SK-N-SH treated with all-trans-retinoic acid at 6 μM for 48 hours (cell line): ENCODE data around the gene ITPR2.

Experiments
- ATAC-seq: fragments of 200-7000 bp; cut with Tn5 transposase; 3 replicates; pipeline ENCODE4 v1.9.1; 2020; ENCODE audit warnings: mild to moderate bottlenecking, moderate library complexity
- BACH2 ChIP-seq: fragments of 250-450 bp; sonication (Bioruptor Pico); IDR thresholded peaks from 2 replicates; pipeline ENCODE4 v1.9.0; 2021; ENCODE audit warnings: mild to moderate bottlenecking, borderline replicate concordance
- CREB5 ChIP-seq: fragments of 250-450 bp; sonication (Bioruptor Pico); IDR thresholded peaks from 2 replicates; pipeline ENCODE4 v1.5.1; 2020; ENCODE audit warnings: low read depth, mild to moderate bottlenecking, moderate library complexity
- CSDC2 ChIP-seq: fragments of 250-450 bp; sonication (Bioruptor Pico); IDR thresholded peaks from 2 replicates; pipeline ENCODE4 v1.5.0; 2020; ENCODE audit warnings: mild to moderate bottlenecking, moderate library complexity
- ESRRG ChIP-seq: fragments of 250-450 bp; sonication (Bioruptor Pico); IDR thresholded peaks from 2 replicates; pipeline ENCODE4 v1.6.1; 2021; ENCODE audit warnings: mild to moderate bottlenecking
- GLIS3 ChIP-seq: fragments of 250-450 bp; sonication (Bioruptor Pico); IDR thresholded peaks from 2 replicates; pipeline ENCODE4 v1.5.0; 2020; ENCODE audit warnings: mild to moderate bottlenecking, moderate library complexity
- ISL1 ChIP-seq: fragments of 250-450 bp; sonication (Bioruptor Pico); IDR thresholded peaks from 2 replicates; pipeline ENCODE4 v2.1.2; 2022; ENCODE audit warnings: mild to moderate bottlenecking, moderate library complexity
- OSR1 ChIP-seq: fragments of 250-450 bp; sonication (Bioruptor Pico); IDR thresholded peaks from 2 replicates; pipeline ENCODE4 v1.8.0; 2022; ENCODE audit warnings: moderate library complexity, mild to moderate bottlenecking, inconsistent platforms
- PATZ1 ChIP-seq: fragments of 250-450 bp; sonication (Bioruptor Pico); IDR thresholded peaks from 2 replicates; pipeline ENCODE4 v1.8.0; 2020; ENCODE audit warnings: mild to moderate bottlenecking, moderate library complexity, borderline replicate concordance
- POU6F1 ChIP-seq: fragments of 250-450 bp; sonication (Bioruptor Pico); IDR thresholded peaks from 2 replicates; pipeline ENCODE4 v1.8.0; 2021; ENCODE audit warnings: low read depth, mild to moderate bottlenecking, moderate library complexity, borderline replicate concordance
- PPARA ChIP-seq: fragments of 250-450 bp; sonication (Bioruptor Pico); IDR thresholded peaks from 2 replicates; pipeline ENCODE4 v1.5.0; 2020; ENCODE audit warnings: mild to moderate bottlenecking, borderline replicate concordance
- RARB ChIP-seq: fragments of 250-450 bp; sonication (Bioruptor Pico); IDR thresholded peaks from 2 replicates; pipeline ENCODE4 v1.8.0; 2021; ENCODE audit warnings: mild to moderate bottlenecking, moderate library complexity
- SNAI2 ChIP-seq: fragments of 250-450 bp; sonication (Bioruptor Pico); IDR thresholded peaks from 2 replicates; pipeline ENCODE4 v1.5.0; 2020; ENCODE audit warnings: mild to moderate bottlenecking, moderate library complexity
- TCF4 ChIP-seq: fragments of 250-450 bp; sonication (Bioruptor Pico); IDR thresholded peaks from 2 replicates; pipeline ENCODE4 v1.8.0; 2021; ENCODE audit warnings: mild to moderate bottlenecking, moderate library complexity, borderline replicate concordance
- TOX ChIP-seq: fragments of 250-450 bp; sonication (Bioruptor Pico); IDR thresholded peaks from 2 replicates; pipeline ENCODE4 v1.8.0; 2021; ENCODE audit warnings: mild to moderate bottlenecking, moderate library complexity, borderline replicate concordance
- TSHZ2 ChIP-seq: fragments of 250-450 bp; sonication (Bioruptor Pico); IDR thresholded peaks from 2 replicates; pipeline ENCODE4 v1.5.0; 2020; ENCODE audit warnings: mild to moderate bottlenecking, moderate library complexity
- ZC3H10 ChIP-seq: fragments of 250-450 bp; sonication (Bioruptor Pico); IDR thresholded peaks from 2 replicates; pipeline ENCODE4 v1.5.1; 2021; ENCODE audit warnings: mild to moderate bottlenecking, moderate library complexity
- ZFP3 ChIP-seq: fragments of 250-450 bp; sonication (Bioruptor Pico); IDR thresholded peaks from 2 replicates; pipeline ENCODE4 v1.5.0; 2020; ENCODE audit warnings: mild to moderate bottlenecking, moderate library complexity
- ZFP30 ChIP-seq: fragments of 450-650 bp; formaldehyde crosslinking; IDR thresholded peaks from 2 replicates; pipeline ENCODE4 v1.5.0; 2022; ENCODE audit warnings: mild to moderate bottlenecking, moderate library complexity
- ZNF70 ChIP-seq: fragments of 450-650 bp; formaldehyde crosslinking; IDR thresholded peaks from 2 replicates; pipeline ENCODE4 v1.5.0; 2020; ENCODE audit warnings: mild to moderate bottlenecking, moderate library complexity
- ZNF8 ChIP-seq: fragments of 450-650 bp; formaldehyde crosslinking; IDR thresholded peaks from 2 replicates; pipeline ENCODE4 v1.5.0; 2020; ENCODE audit warnings: mild to moderate bottlenecking, moderate library complexity

ITPR2 gene

GRCh38 chr12:26648584-26648983 is 184.4 kb downstream of the ITPR2 start:
- peak; percentile 88 for ATAC-seq

GRCh38 chr12:26648066-26648465 is 184.9 kb downstream of the ITPR2 start:
- TF ChIP-seq PPARA (CRISPR knock-in tag) (no peak), BACH2 (CRISPR knock-in tag) (no peak), POU6F1 (CRISPR knock-in tag) (no peak), TSHZ2 (CRISPR knock-in tag) (no peak), OSR1 (CRISPR knock-in tag) (no peak), ZFP30 (CRISPR knock-in tag) (no peak), TCF4 (CRISPR knock-in tag) (no peak)
- TF ChIP-seq, all 23 proteins: peak for 0
- no peak for ATAC-seq

More at GRCh38 chr12:26648584-26648983, 184.4 kb downstream of the ITPR2 start:
- TF ChIP-seq OSR1 (CRISPR knock-in tag), result peak; percentile 95
- TF ChIP-seq GLIS3 (CRISPR knock-in tag), result no peak
- peak; percentile 85 for TF ChIP-seq ISL1 (CRISPR knock-in tag)
- no peak for TF ChIP-seq ESRRG (CRISPR knock-in tag)
- TF ChIP-seq ZNF8 (CRISPR knock-in tag), result peak; percentile 38; the same call in 1 of the 2 replicates
- TF ChIP-seq CREB5 (CRISPR knock-in tag), result no peak
- TF ChIP-seq ZFP30 (CRISPR knock-in tag), result no peak
- peak; percentile 99 for TF ChIP-seq SNAI2 (CRISPR knock-in tag)
- peak; percentile 61; the same call in 1 of the 2 replicates for TF ChIP-seq TOX (CRISPR knock-in tag)
- no peak for TF ChIP-seq TSHZ2 (CRISPR knock-in tag)
- peak; percentile 84; the same call in 1 of the 2 replicates for TF ChIP-seq RARB
- peak; percentile 67; the same call in 1 of the 2 replicates for TF ChIP-seq PATZ1 (CRISPR knock-in tag)
- TF ChIP-seq CSDC2 (CRISPR knock-in tag), result peak; percentile 98
- TF ChIP-seq BACH2 (CRISPR knock-in tag), result no peak
- peak; percentile 91 for TF ChIP-seq ZFP3 (CRISPR knock-in tag)
- peak; percentile 97 for TF ChIP-seq ZC3H10 (CRISPR knock-in tag)
- TF ChIP-seq POU6F1 (CRISPR knock-in tag), result 0 out of 2 replicates have a peak, but pooled peaks have one; percentile 31
- TF ChIP-seq ZNF70 (CRISPR knock-in tag), result no peak
- TF ChIP-seq, all 23 proteins: peak for 11
